A673 (cell line): ENCODE measurements around the gene RNF220. TPM values are rescaled to one million over a fixed set of nuclear protein-coding genes. Genes with fewer than 3 reads are reported as not detected.

ENCODE experiments used
- BruUV-seq: library from RNA; stranded (reverse); fragments of 400-500 nt; replicated peaks from 2 replicates; lab custom pipeline; 2021; lab: Mats Ljungman, UMichigan
- CTCF ChIA-PET: fragments of 300-600 bp; sonication (Branson Sonifier 250); formaldehyde crosslinking; loops from one replicate; lab custom pipeline; 2022; ENCODE audit warnings: antibody characterized with exemption; lab: Charles Lee
- POLR2A ChIA-PET: fragments of 300-600 bp; sonication (Branson Sonifier 250); formaldehyde crosslinking; loops from one replicate; lab custom pipeline; 2022; ENCODE audit warnings: antibody characterized with exemption; ENCODE audit not compliant: low non-redundant PET; lab: Charles Lee
- DNase-seq: peaks from one replicate; pipeline ENCODE4 v3.0.0-alpha.2; 2015; ENCODE audit warnings: low spot score
- H3K27ac ChIP-seq: fragments of 200-600 bp; sonication (generic); 2 replicates; pipeline ENCODE4 v1.5.1; 2016; ENCODE audit warnings: mixed run types, low read depth, mild to moderate bottlenecking, mixed read lengths, antibody characterized with exemption, low read length; ENCODE audit not compliant: poor library complexity, severe bottlenecking
- H3K27me3 ChIP-seq: fragments of 200-600 bp; sonication (generic); replicated peaks from 2 replicates; pipeline ENCODE4 v1.6.1; 2017; ENCODE audit warnings: mixed run types, low read depth, mild to moderate bottlenecking, mixed read lengths, antibody characterized with exemption, low read length; ENCODE audit not compliant: insufficient read depth, poor library complexity
- H3K36me3 ChIP-seq: fragments of 200-600 bp; sonication (generic); 2 replicates; pipeline ENCODE4 v1.6.1; 2016; ENCODE audit warnings: mixed run types, mild to moderate bottlenecking, mixed read lengths, antibody characterized with exemption, low read length; ENCODE audit not compliant: insufficient read depth, poor library complexity, severe bottlenecking
- H3K4me1 ChIP-seq: fragments of 200-600 bp; sonication (generic); 2 replicates; pipeline ENCODE4 v1.6.1; 2017; ENCODE audit warnings: mixed run types, mild to moderate bottlenecking, mixed read lengths, antibody characterized with exemption, low read length; ENCODE audit not compliant: insufficient read depth, poor library complexity, severe bottlenecking
- H3K4me3 ChIP-seq: fragments of 200-600 bp; sonication (generic); 2 replicates; pipeline ENCODE4 v1.5.1; 2016; ENCODE audit warnings: low read depth, mixed run types, mild to moderate bottlenecking, mixed read lengths, low read length; ENCODE audit not compliant: poor library complexity, severe bottlenecking
- H3K9me3 ChIP-seq: fragments of 200-600 bp; sonication (generic); 2 replicates; pipeline ENCODE4 v1.6.1; 2016; ENCODE audit warnings: mixed run types, low read depth, mild to moderate bottlenecking, mixed read lengths, antibody characterized with exemption, low read length; ENCODE audit not compliant: poor library complexity, severe bottlenecking
- CTCF ChIP-seq: fragments of 300-800, 200-600 bp; sonication (generic); conservative IDR thresholded peaks from 2 replicates; pipeline ENCODE4 v1.5.1; 2017; ENCODE audit warnings: low read depth, mild to moderate bottlenecking, antibody characterized with exemption, low read length, moderate library complexity, mixed read lengths
- EZH2 ChIP-seq: fragments of 200-600 bp; sonication (generic); IDR thresholded peaks from 2 replicates; pipeline ENCODE4 v1.6.1; 2017; ENCODE audit warnings: borderline replicate concordance, low read depth, mild to moderate bottlenecking, mixed read lengths, antibody characterized with exemption, low read length; ENCODE audit not compliant: poor library complexity, severe bottlenecking
- intact Hi-C: fragments of 100-400 bp; cut with micrococcal nuclease; formaldehyde crosslinking; loops from one replicate; pipeline ENCODE4 v1.10.0; 2022; ENCODE audit not compliant: unreplicated experiment
- total RNA-seq: library from RNA; stranded (reverse); gene quantifications from 2 replicates; pipeline ENCODE4 v1.2.3, GENCODE V29; 2021

The RNF220 gene
- total RNA-seq, 1 experiment from 2014 or later = 80.6 TPM

- H3K36me3 ChIP-seq = no peaks in the 10 kb centered on the region
- no peak overlapping the region for H3K27ac ChIP-seq
- H3K4me3 ChIP-seq = no peak overlapping the region
- no peak for TF ChIP-seq CTCF
- no peak for TF ChIP-seq EZH2
- no peaks in the 10 kb centered on the region for H3K4me1 ChIP-seq
- CTCF ChIA-PET = no interaction called here
- intact Hi-C loops = no loop called here
- H3K9me3 ChIP-seq = no peaks in the 10 kb centered on the region
- H3K27me3 ChIP-seq = no peaks in the 10 kb centered on the region
- POLR2A ChIA-PET = no interaction called here
- BruUV-seq = no TSS peak
- no peak for DNase-seq
Measured at GRCh38 chr1:44515416-44515815, 110.4 kb downstream of the RNF220 start.

- ChIA-PET POLR2A (no interaction called here), CTCF (no interaction called here)
- Histone ChIP-seq H3K4me3 (no peak overlapping the region), H3K27ac (no peak overlapping the region), H3K36me3 (no peaks in the 10 kb centered on the region), H3K4me1 (no peaks in the 10 kb centered on the region), H3K27me3 (no peaks in the 10 kb centered on the region), H3K9me3 (no peaks in the 10 kb centered on the region)
- no TSS peak for BruUV-seq
- intact Hi-C loops = no loop called here
- DNase-seq = no peak
- TF ChIP-seq EZH2 = no peak
- TF ChIP-seq CTCF = no peak
Measured at GRCh38 chr1:44519035-44519676, 114.1 kb downstream of the RNF220 start.

- Histone ChIP-seq H3K9me3 (no peaks in the 10 kb centered on the region), H3K36me3 (no peaks in the 10 kb centered on the region), H3K4me3 (no peak overlapping the region), H3K27ac (no peak overlapping the region), H3K27me3 (no peaks in the 10 kb centered on the region), H3K4me1 (no peaks in the 10 kb centered on the region)
- TF ChIP-seq EZH2 (no peak), CTCF (no peak)
- intact Hi-C loops = no loop called here
- POLR2A ChIA-PET = no interaction called here
- CTCF ChIA-PET = interaction anchor here (0.7 kb wide), 1 partner anchor 303 kb away, joined by 3 read pairs; no protein-coding TSS in a partner anchor
- no peak for DNase-seq
- BruUV-seq = no TSS peak
Measured at GRCh38 chr1:44521378-44522080, 116.5 kb downstream of the RNF220 start.
